Measurements from ENCODE around the gene RALGAPA2. TPM values are rescaled to one million over a fixed set of nuclear protein-coding genes. Genes with fewer than 3 reads are reported as not detected.
A peak's percentile ranks its signal among the peaks of the same experiment; 100 is the strongest.

RALGAPA2 gene
- total RNA-seq, 1 donor from 2014 or later: 21.0 TPM

DNA sequence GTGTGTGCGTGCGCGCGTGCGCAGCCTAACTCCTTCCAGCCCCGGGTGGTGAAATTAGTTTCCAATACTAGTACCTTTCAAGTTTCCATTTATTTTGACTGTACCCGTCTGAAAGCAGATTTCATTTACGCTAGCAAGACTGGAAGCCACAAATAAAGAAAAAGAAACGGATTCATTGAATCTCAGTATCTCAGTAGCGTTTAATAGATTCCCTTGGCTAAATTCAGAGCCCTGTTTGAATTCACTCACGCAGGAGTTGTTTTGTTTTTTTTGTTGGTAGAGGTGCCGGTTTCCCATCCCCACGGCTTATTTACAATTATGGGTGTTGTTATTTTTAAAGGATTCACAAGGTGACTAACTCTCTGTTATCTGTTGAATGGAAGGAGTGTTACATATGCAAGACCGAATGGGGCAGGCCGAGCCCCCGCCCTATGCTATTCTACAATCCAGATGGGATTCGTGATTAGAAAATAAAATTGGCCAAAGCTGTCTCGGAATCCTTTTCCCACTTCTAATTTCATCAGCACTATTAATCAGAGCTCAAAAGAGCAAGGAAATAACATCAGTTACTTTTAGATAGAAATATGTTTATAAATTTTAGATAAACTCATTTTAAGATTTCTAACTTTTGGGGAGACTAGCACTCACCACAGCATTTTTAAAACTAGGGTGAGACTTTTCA is 346.8 kb downstream of the RALGAPA2 start:
- DNase-seq: no peak
- TF ChIP-seq, protein P1, sequence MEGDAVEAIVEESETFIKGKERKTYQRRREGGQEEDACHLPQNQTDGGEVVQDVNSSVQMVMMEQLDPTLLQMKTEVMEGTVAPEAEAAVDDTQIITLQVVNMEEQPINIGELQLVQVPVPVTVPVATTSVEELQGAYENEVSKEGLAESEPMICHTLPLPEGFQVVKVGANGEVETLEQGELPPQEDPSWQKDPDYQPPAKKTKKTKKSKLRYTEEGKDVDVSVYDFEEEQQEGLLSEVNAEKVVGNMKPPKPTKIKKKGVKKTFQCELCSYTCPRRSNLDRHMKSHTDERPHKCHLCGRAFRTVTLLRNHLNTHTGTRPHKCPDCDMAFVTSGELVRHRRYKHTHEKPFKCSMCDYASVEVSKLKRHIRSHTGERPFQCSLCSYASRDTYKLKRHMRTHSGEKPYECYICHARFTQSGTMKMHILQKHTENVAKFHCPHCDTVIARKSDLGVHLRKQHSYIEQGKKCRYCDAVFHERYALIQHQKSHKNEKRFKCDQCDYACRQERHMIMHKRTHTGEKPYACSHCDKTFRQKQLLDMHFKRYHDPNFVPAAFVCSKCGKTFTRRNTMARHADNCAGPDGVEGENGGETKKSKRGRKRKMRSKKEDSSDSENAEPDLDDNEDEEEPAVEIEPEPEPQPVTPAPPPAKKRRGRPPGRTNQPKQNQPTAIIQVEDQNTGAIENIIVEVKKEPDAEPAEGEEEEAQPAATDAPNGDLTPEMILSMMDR (IDR thresholded peaks at IDR 0.05; ENCODE audit: borderline replicate concordance): no peak
- Histone ChIP-seq H3K27ac (replicated peaks) (no peak overlapping the region), H3K27me3 (ENCODE audit: low read depth) (peaks cover 99% of the 10 kb centered on the region), H3K4me3 (no peak overlapping the region), H3K4me1 (peaks cover 44% of the 10 kb centered on the region), H3K9me3 (replicated peaks) (no peaks in the 10 kb centered on the region), H3K36me3 (no peaks in the 10 kb centered on the region)
- intact Hi-C loops (cut with micrococcal nuclease): loop anchor here (10.0 kb wide), 1 partner anchor 209 kb away; no protein-coding TSS in a partner anchor

DNA sequence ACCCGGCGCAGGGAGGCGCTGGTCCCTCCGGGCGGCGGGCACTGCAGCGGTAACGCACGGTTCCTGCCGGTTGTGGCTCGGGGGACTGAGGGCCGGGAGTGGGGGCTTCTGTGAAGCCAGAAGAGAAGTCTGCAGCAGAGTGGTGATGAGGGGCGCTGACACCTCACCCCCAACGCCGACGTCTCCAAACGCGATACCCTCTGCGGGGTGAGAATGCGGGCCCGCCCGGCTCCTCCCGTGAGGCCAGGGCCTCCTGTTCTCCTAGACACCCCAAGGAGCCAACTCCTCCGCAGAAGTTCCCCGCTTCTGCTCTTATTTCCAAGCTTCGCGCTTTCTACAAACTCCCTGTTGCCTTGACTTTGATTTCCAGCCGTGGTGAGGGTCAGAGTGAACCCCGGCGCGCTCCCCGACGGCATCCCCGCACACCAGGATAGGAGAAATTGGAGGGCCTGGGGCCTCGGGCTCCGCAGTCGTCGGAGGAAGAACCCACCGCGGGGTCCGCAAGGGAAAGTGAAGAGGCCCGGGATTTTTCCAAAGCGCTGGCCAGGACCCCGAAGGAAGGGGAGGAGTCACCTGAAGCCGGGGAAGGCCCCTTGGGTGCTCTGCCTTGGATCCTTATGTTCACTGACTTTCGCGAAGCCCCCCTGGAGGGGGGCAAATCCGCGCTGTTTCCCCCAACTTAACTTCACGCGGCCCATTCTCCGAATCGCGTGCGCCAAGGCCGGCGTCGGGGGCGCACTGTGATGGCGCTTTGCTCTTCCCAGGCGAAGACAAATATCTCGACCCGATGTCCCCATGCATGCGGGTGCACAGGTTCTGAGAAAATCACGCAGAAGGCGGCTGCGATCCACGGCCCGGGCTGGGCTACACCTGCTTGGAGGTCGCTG is 347.6 kb downstream of the RALGAPA2 start:
- intact Hi-C loops (cut with micrococcal nuclease): loop anchor here (10.0 kb wide), 1 partner anchor 210 kb away; no protein-coding TSS in a partner anchor
- Histone ChIP-seq H3K27ac (replicated peaks) (no peak overlapping the region), H3K36me3 (no peaks in the 10 kb centered on the region), H3K9me3 (replicated peaks) (no peaks in the 10 kb centered on the region), H3K4me1 (peaks cover 50% of the 10 kb centered on the region), H3K27me3 (ENCODE audit: low read depth) (peaks cover 97% of the 10 kb centered on the region), H3K4me3 (peak overlapping the region; percentile 22)
- DNase-seq: no peak
- TF ChIP-seq, protein P1 (IDR thresholded peaks at IDR 0.05; ENCODE audit: borderline replicate concordance): no peak

- H3K4me1 ChIP-seq: peaks cover 42% of the 10 kb centered on the region
- no peak for DNase-seq
- TF ChIP-seq, protein P1 (IDR thresholded peaks at IDR 0.05; ENCODE audit: borderline replicate concordance): no peak
- no peak overlapping the region for H3K27ac ChIP-seq (replicated peaks)
- no peaks in the 10 kb centered on the region for H3K36me3 ChIP-seq
- no peaks in the 10 kb centered on the region for H3K9me3 ChIP-seq (replicated peaks)
- peaks cover 93% of the 10 kb centered on the region for H3K27me3 ChIP-seq (ENCODE audit: low read depth)
- intact Hi-C loops (cut with micrococcal nuclease): loop anchor here (10.0 kb wide), 1 partner anchor 211 kb away; no protein-coding TSS in a partner anchor
- peak overlapping the region; percentile 22 for H3K4me3 ChIP-seq
Measured at GRCh38 chr20:20363799-20364592, 348.4 kb downstream of the RALGAPA2 start.

DNA sequence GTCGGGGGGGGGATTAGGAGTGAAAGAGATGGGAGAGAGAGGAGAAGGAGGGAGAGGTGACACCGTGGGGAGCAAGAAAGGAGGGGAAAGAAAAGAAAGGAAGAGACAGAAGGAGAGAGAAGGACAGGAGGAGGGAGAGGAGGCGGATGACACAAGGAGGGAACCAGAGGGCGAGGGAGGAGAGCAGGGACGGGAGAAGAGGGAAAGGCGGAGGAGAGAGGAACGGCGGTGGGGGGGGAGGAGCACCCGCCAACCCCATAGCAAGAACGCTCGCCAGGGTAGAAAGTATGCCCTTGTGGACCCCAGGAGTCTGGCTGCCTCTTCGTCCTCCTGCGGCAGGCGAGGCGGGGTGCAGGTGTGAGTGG is 349.0 kb downstream of the RALGAPA2 start:
- Histone ChIP-seq H3K27me3 (ENCODE audit: low read depth) (peaks cover 87% of the 10 kb centered on the region), H3K4me1 (peaks cover 39% of the 10 kb centered on the region), H3K4me3 (peak overlapping the region; percentile 22), H3K27ac (replicated peaks) (no peak overlapping the region), H3K36me3 (no peaks in the 10 kb centered on the region), H3K9me3 (replicated peaks) (no peaks in the 10 kb centered on the region)
- DNase-seq: no peak
- TF ChIP-seq, protein P1 (IDR thresholded peaks at IDR 0.05; ENCODE audit: borderline replicate concordance): no peak
- intact Hi-C loops (cut with micrococcal nuclease): loop anchor here (10.0 kb wide), 1 partner anchor 211 kb away; no protein-coding TSS in a partner anchor
